Nephron (organoid): Measurements from ENCODE around the gene KCNT1.

ENCODE experiments used
- H3K27ac Mint-ChIP-seq, 3 experiments: 2 replicates each; pipeline ENCODE4 v1.8.0; 2020; ENCODE audit warnings: mixed read lengths in 3 of 3, mild to moderate bottlenecking in 2 of 3, moderate library complexity in 1 of 3
- H3K27me3 Mint-ChIP-seq: 2 replicates; pipeline ENCODE4 v1.8.0; 2021; ENCODE audit warnings: low read depth, mild to moderate bottlenecking, moderate library complexity, mixed read lengths
- H3K36me3 Mint-ChIP-seq: 2 replicates; pipeline ENCODE4 v1.8.0; 2020; ENCODE audit warnings: low read depth, mixed read lengths
- H3K4me1 Mint-ChIP-seq: 2 replicates; pipeline ENCODE4 v1.8.0; 2020; ENCODE audit warnings: mixed read lengths
- H3K4me3 Mint-ChIP-seq, 3 experiments: 2 replicates each; pipeline ENCODE4 v1.8.0; 2020; ENCODE audit warnings: mild to moderate bottlenecking in 3 of 3, mixed read lengths in 3 of 3, moderate library complexity in 2 of 3
- H3K9me3 Mint-ChIP-seq: 2 replicates; pipeline ENCODE4 v1.8.0; 2020; ENCODE audit warnings: mixed read lengths
- CTCF ChIP-seq, 3 experiments: fragments of 200-600 bp; sonication (generic); IDR thresholded peaks; one replicate each; pipeline ENCODE4 v1.5.0; 2021; ENCODE audit warnings: antibody characterized with exemption in 3 of 3; ENCODE audit not compliant: unreplicated experiment in 3 of 3

The KCNT1 gene

GRCh38 chr9:135813671-135814290 lies 111.8 kb downstream of the KCNT1 start:
- Mint-ChIP-seq H3K27me3 (no peaks in the 10 kb centered on the region), H3K4me1 (peaks cover 23% of the 10 kb centered on the region), H3K9me3 (no peaks in the 10 kb centered on the region), H3K36me3 (peaks cover 81% of the 10 kb centered on the region), H3K27ac (no peak overlapping the region), H3K4me3 (no peak overlapping the region)
- no peak for TF ChIP-seq CTCF (IDR thresholded peaks at IDR 0.05; ENCODE audit: unreplicated experiment in 3 of 3)

GRCh38 chr9:135814421-135815095 lies 112.6 kb downstream of the KCNT1 start:
- peaks cover 84% of the 10 kb centered on the region for H3K36me3 Mint-ChIP-seq
- H3K27ac Mint-ChIP-seq: peak overlapping the region in 1 of 3 experiments; percentile 46
- no peaks in the 10 kb centered on the region for H3K27me3 Mint-ChIP-seq
- H3K4me1 Mint-ChIP-seq: peaks cover 23% of the 10 kb centered on the region
- TF ChIP-seq CTCF (IDR thresholded peaks at IDR 0.05; ENCODE audit: unreplicated experiment in 3 of 3): no peak
- no peak overlapping the region for H3K4me3 Mint-ChIP-seq
- H3K9me3 Mint-ChIP-seq: no peaks in the 10 kb centered on the region

GRCh38 chr9:135815413-135815812 lies 113.4 kb downstream of the KCNT1 start:
- Mint-ChIP-seq H3K4me1 (peaks cover 23% of the 10 kb centered on the region), H3K4me3 (no peak overlapping the region), H3K36me3 (peaks cover 83% of the 10 kb centered on the region), H3K9me3 (no peaks in the 10 kb centered on the region), H3K27me3 (no peaks in the 10 kb centered on the region), H3K27ac (no peak overlapping the region)
- no peak for TF ChIP-seq CTCF (IDR thresholded peaks at IDR 0.05; ENCODE audit: unreplicated experiment in 3 of 3)

- no peak overlapping the region for H3K4me3 Mint-ChIP-seq
- H3K27ac Mint-ChIP-seq: peak overlapping the region; percentile 15 to 86 (median 84)
- H3K27me3 Mint-ChIP-seq: no peaks in the 10 kb centered on the region
- peaks cover 83% of the 10 kb centered on the region for H3K36me3 Mint-ChIP-seq
- no peaks in the 10 kb centered on the region for H3K9me3 Mint-ChIP-seq
- H3K4me1 Mint-ChIP-seq: peaks cover 23% of the 10 kb centered on the region
- no peak for TF ChIP-seq CTCF (IDR thresholded peaks at IDR 0.05; ENCODE audit: unreplicated experiment in 3 of 3)
These were observed 114.1 kb downstream of the KCNT1 start for GRCh38 chr9:135815830-135816650.

GRCh38 chr9:135816651-135816970 lies 114.6 kb downstream of the KCNT1 start:
- Mint-ChIP-seq H3K27me3 (no peaks in the 10 kb centered on the region), H3K4me3 (no peak overlapping the region), H3K36me3 (peaks cover 83% of the 10 kb centered on the region), H3K4me1 (peaks cover 20% of the 10 kb centered on the region), H3K9me3 (no peaks in the 10 kb centered on the region), H3K27ac (peak overlapping the region; percentile 15 to 86 (median 84))
- TF ChIP-seq CTCF (IDR thresholded peaks at IDR 0.05; ENCODE audit: unreplicated experiment in 3 of 3): no peak
